Adrenal gland (tissue), 12 donors: Measurements from ENCODE around the gene SLC6A5. TPM values are rescaled to one million over a fixed set of nuclear protein-coding genes. Genes with fewer than 3 reads are reported as not detected.

Source experiments
- DNase-seq, 7 donors: peaks; one replicate each; pipeline ENCODE4 v3.0.0-alpha.2; 2019 to 2020
- H3K27ac ChIP-seq, 5 donors: fragments of 200-600 bp; sonication (generic) in 4 of 5; 1 replicate in 3 of 5; 2 replicates in 2 of 5; pipeline versions ENCODE4 v1.5.1 to v1.8.0; 2016 to 2020; ENCODE audit warnings: mild to moderate bottlenecking in 1 of 5
- H3K27me3 ChIP-seq: fragments of 200-600 bp; 2 replicates; pipeline ENCODE4 v1.8.0; 2021
- H3K36me3 ChIP-seq, 2 donors: fragments of 200-600 bp; replicated peaks in 1 of 2; 1 replicate in 1 of 2; 2 replicates in 1 of 2; pipeline versions ENCODE4 v1.5.1 to v1.8.0; 2018 to 2022
- H3K4me1 ChIP-seq, 2 donors: fragments of 200-600 bp; replicated peaks in 1 of 2; 1 replicate in 1 of 2; 2 replicates in 1 of 2; pipeline versions ENCODE4 v1.5.1 to v1.8.0; 2018 to 2021
- H3K4me3 ChIP-seq, 4 donors: fragments of 200-600 bp; sonication (generic) in 3 of 4; one replicate each; pipeline ENCODE4 v1.5.1; 2016 to 2018
- H3K9me3 ChIP-seq, 3 donors: fragments of 200-600 bp; sonication (generic) in 1 of 3; replicated peaks in 1 of 3; 1 replicate in 2 of 3; 2 replicates in 1 of 3; pipeline versions ENCODE4 v1.5.1 to v1.8.0; 2016 to 2021
- POLR2A ChIP-seq, 2 donors: fragments of 450-650 bp; IDR thresholded peaks; one replicate each; pipeline ENCODE4 v1.6.1; 2017; ENCODE audit warnings: antibody characterized with exemption in 2 of 2, mild to moderate bottlenecking in 2 of 2, moderate library complexity in 1 of 2
- WGBS, 4 donors: extraction: QIAGEN DNeasy Blood & Tissue Kit in 2 of 4; methylation state at CpG; one replicate each; pipeline versions ENCODE4 v1.1.5 to v1.1.7; 2013 to 2017; 5-methylcytosine and 5-hydroxymethylcytosine counted together
- intact Hi-C, 2 donors: fragments of 100-400 bp; cut with DNase I; formaldehyde crosslinking; loops; one replicate each; pipeline versions ENCODE4 v1.14.1 to v1.15.0; 2022 to 2023
- polyA plus RNA-seq, 3 donors: library from polyadenylated mRNA; stranded (reverse); fragments of 200-250 nt in 2 of 3; fragments of 350-450 nt in 1 of 3; fragmentation: Illumina TruSeq in 1 of 3; extraction: RNeasy Lipid Tissue Mini Kit (QIAGEN cat#74804) in 1 of 3; gene quantifications; one replicate each; pipeline ENCODE4 v1.2.3, GENCODE V29; 2013 to 2014
- total RNA-seq, 9 donors: library from RNA; depleted of rRNA in 4 of 9; stranded (reverse); fragments of >200 nt in 4 of 9; fragments of 120-200 nt in 1 of 9; fragmentation: NEBNext Ultra II Directional in 1 of 9; extraction: Animal tissue kit (Norgen Biotek cat#: 25700) in 1 of 9; gene quantifications; one replicate each; pipeline versions ENCODE4 v1.1.0 to v1.2.4, GENCODE V29; 2013 to 2023
- TF ChIP-seq, protein P1 (sequence below), 6 experiments: fragments of 450-650 bp in 4 of 6; fragments of 200-600 bp in 2 of 6; sonication (generic) in 1 of 6; IDR thresholded peaks; 1 replicate in 5 of 6; 2 replicates in 1 of 6; pipeline versions ENCODE4 v1.5.1 to v1.8.0; 2016 to 2021; ENCODE audit warnings: antibody characterized with exemption in 6 of 6, mild to moderate bottlenecking in 2 of 6, moderate library complexity in 1 of 6
- donor health status: healthy with polysubstance abuse.
- donor health status: Bipolar disorder and iron deficiency.
- donor health status: DM: yes; HTN: yes; CAD: no.
- donor health status: DM: no; HTN: no; CAD: no.
- donor health status: DM: no; HTN: no; CAD: no.
- donor health status: DM: yes; HTN: yes; CAD: no.

SLC6A5 gene
- total and polyA plus RNA-seq, 12 donors = 0.03 to 2.4 (median 0.32) TPM; not detected in 8

- intact Hi-C loops = no loop called here
- WGBS, 4 donors = 75 to 81% (median 79%) methylated on average over 3 of the region's 3 CpGs
- TF ChIP-seq, protein P1, sequence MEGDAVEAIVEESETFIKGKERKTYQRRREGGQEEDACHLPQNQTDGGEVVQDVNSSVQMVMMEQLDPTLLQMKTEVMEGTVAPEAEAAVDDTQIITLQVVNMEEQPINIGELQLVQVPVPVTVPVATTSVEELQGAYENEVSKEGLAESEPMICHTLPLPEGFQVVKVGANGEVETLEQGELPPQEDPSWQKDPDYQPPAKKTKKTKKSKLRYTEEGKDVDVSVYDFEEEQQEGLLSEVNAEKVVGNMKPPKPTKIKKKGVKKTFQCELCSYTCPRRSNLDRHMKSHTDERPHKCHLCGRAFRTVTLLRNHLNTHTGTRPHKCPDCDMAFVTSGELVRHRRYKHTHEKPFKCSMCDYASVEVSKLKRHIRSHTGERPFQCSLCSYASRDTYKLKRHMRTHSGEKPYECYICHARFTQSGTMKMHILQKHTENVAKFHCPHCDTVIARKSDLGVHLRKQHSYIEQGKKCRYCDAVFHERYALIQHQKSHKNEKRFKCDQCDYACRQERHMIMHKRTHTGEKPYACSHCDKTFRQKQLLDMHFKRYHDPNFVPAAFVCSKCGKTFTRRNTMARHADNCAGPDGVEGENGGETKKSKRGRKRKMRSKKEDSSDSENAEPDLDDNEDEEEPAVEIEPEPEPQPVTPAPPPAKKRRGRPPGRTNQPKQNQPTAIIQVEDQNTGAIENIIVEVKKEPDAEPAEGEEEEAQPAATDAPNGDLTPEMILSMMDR (IDR thresholded peaks at IDR 0.05) = no peak
- no peak for TF ChIP-seq POLR2A (IDR thresholded peaks at IDR 0.05)
- Histone ChIP-seq H3K9me3 (no peaks in the 10 kb centered on the region), H3K27ac (no peak overlapping the region), H3K27me3 (peaks cover 5% of the 10 kb centered on the region), H3K4me3 (no peak overlapping the region), H3K36me3 (no peaks in the 10 kb centered on the region), H3K4me1 (no peaks in the 10 kb centered on the region)
- no peak for DNase-seq
Observed at GRCh38 chr11:20627026-20627425, 27.6 kb downstream of the SLC6A5 start.

DNA sequence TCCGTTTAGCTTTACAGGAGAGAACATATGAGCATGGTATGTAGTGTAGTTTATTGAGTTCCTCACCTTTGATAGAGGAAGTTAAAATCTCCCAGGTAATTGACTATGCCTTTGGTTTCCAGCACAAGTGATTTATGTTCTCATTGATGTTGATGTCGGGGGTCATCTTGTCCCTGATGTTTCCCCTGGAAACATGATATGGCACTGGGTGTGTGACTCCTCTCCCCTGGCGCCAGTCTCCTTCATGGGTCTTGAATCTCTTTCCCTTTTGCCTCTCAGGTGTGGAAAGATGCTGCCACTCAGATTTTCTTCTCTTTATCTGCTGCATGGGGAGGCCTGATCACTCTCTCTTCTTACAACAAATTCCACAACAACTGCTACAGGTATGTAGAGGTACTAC lies 28.3 kb downstream of the SLC6A5 start:
- Histone ChIP-seq H3K27ac (no peak overlapping the region), H3K27me3 (peaks cover 5% of the 10 kb centered on the region), H3K9me3 (no peaks in the 10 kb centered on the region), H3K4me1 (no peaks in the 10 kb centered on the region), H3K4me3 (no peak overlapping the region), H3K36me3 (no peaks in the 10 kb centered on the region)
- DNase-seq = no peak
- 30 to 76% (median 53%) methylated on average over 3 of the region's 3 CpGs for WGBS, 4 donors
- TF ChIP-seq, protein P1 (IDR thresholded peaks at IDR 0.05) = no peak
- no peak for TF ChIP-seq POLR2A (IDR thresholded peaks at IDR 0.05)
- intact Hi-C loops = no loop called here

DNA sequence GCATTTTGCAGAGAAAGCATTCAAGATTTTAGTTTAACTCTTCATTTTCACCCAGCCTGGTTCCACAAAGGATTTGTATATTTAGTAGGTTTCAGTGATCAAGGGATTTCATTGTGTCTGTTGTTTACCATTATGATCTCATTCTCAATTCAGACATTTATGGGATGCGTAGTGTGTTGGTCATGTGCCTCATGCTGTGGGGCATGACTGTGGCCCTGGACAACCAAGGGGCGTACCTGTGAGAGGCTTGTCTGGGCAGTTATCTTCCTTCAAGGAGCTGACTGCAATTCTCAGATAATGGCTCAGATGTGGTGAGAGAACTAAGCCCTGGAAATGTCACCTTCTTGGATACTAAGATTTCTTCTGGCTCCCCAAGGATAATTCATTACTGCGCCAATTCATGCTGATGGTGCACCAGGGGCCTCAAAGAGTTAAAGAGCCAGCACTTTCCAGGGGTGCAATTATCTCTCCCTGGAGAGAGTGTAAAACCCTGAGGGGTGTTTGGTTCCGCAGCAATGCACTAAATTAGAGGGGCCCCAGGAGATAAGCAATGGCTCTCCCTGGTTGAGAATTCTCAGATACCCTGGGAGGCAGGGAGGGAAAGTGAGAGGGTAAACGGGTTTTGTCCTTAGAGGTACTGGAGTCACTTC lies 32.2 kb downstream of the SLC6A5 start:
- no peak for TF ChIP-seq POLR2A (IDR thresholded peaks at IDR 0.05)
- TF ChIP-seq, protein P1 (IDR thresholded peaks at IDR 0.05) = no peak
- 67 to 79% (median 73%) methylated on average over 5 of the region's 5 CpGs for WGBS, 4 donors
- no peaks in the 10 kb centered on the region for H3K4me1 ChIP-seq
- H3K27me3 ChIP-seq = no peaks in the 10 kb centered on the region
- DNase-seq = no peak
- H3K36me3 ChIP-seq = no peaks in the 10 kb centered on the region
- no peaks in the 10 kb centered on the region for H3K9me3 ChIP-seq
- H3K27ac ChIP-seq = no peak overlapping the region
- intact Hi-C loops = no loop called here
- H3K4me3 ChIP-seq = no peak overlapping the region

DNA sequence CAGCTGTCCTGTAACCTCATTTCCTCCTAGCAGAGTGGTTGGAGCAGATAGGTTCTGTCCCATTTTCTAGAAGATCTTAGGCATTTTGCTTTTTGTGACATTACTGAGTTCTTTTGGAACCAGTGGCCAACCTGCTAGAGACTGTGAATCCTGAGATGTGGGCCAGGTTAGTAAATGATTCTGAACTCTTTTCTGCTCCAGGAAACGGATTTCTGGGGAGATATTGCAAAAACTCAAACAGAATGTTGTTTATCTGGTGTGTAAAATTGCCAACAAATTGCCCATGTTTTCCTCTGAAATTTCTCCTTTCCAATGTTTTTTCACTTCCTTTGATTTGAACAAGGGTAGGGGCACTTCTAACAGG lies 32.7 kb downstream of the SLC6A5 start:
- intact Hi-C loops = no loop called here
- 28 to 56% (median 30%) methylated on average over 1 of the region's 1 CpG for WGBS, 4 donors
- TF ChIP-seq, protein P1 (IDR thresholded peaks at IDR 0.05) = no peak

More for the DNA sequence above, 32.7 kb downstream of the SLC6A5 start:
- Histone ChIP-seq H3K4me1 (no peaks in the 10 kb centered on the region), H3K27me3 (no peaks in the 10 kb centered on the region), H3K36me3 (no peaks in the 10 kb centered on the region), H3K27ac (no peak overlapping the region), H3K4me3 (no peak overlapping the region), H3K9me3 (no peaks in the 10 kb centered on the region)
- DNase-seq = no peak
